ENCODE measurements around the gene ELAVL3. TPM values are rescaled to one million over a fixed set of nuclear protein-coding genes. Genes with fewer than 3 reads are reported as not detected.
A peak's percentile ranks its signal among the peaks of the same experiment; 100 is the strongest.
"Not testable (repeated sequence)": the region's sequence is repeated elsewhere in the genome, so short reads cannot be mapped to it uniquely, and the experiment has no call there.

Gene ELAVL3
- total RNA-seq, 4 donors from 2014 or later, result not detected

DNA sequence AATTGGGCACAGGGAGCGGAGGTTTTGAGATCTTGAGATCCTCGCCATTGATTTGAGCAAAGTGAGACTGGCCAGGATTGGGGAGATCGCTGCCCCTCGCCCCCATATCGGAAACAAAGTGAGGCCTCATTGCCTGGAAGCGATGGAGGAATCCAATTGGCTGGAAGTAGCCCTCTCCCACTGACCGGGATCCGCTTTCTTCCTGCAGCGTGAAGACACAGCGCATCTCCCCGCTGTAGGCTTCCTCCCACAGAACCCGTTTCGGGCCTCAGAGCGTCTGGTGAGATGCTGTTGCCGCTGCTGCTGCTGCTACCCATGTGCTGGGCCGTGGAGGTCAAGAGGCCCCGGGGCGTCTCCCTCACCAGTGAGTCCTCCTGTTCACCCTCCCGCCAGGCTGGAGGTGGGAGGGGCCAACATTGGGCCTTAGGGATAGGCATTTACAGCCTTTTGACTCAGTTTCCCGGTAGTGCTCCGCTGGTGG lies 45.0 kb downstream of the ELAVL3 start:
- no peak for DNase-seq

DNA sequence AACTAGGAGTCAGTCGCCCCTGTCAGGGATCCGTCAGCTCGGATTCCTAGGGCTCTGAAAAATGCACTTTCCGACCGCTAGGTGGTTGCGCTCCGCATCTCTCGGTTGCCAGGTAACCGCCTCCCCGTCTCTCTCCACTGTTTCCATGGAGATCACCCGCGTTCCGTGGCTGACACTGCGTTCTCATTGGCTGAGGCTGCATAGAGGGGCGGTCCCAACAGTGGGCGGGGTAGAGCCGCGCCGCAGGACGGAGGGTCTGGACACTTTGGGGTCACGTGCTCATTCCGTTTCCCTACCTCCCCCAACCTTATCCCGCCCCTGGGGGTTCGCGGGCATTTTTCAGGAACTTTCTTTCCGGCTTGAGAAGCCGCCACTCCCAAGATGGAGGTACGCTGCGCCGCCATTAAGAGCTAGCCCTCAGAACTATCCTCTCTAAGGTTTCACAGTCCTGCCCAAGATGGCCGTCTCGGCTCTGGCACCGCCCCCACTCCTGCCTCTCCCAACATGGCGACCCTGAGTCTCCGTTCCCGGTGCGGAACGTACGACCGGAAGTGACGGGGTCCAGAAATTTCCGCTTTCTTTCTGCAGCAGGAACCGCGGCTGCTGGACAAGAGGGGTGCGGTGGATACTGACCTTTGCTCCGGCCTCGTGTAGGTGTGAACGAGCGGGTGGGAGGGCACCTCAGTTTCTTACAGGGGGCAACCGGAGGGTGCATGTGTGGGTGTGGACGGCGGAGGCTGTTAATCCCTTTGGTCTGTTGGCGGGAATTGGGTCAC lies 45.6 kb downstream of the ELAVL3 start, which contains the start of the genes ODAD3 and PRKCSH:
TSS of gene ODAD3 (minus strand) at position 65 of the 776 bp plus-strand sequence. CDS start 105 bp downstream, outside the sequence.
TSS of gene PRKCSH (plus strand) at position 579 of the 776 bp plus-strand sequence. CDS start 483 bp downstream, outside the sequence.
- Histone ChIP-seq H3K4me1 (peaks cover 15 to 16% of the 10 kb centered on the region in 2 donors), H3K4me3 (replicated peaks in 1 of 3) (peak within 1 kb of the TSS; percentile 15 to 60 (median 51)), H3K27ac (peak within 1 kb of the TSS; percentile 16 to 80 (median 56)), H3K36me3 (peaks cover 19 to 24% of the 10 kb centered on the region in 2 donors), H3K9me3 (no peaks in the 10 kb centered on the region), H3K27me3 (no peaks in the 10 kb centered on the region)
- TF ChIP-seq, protein P1, sequence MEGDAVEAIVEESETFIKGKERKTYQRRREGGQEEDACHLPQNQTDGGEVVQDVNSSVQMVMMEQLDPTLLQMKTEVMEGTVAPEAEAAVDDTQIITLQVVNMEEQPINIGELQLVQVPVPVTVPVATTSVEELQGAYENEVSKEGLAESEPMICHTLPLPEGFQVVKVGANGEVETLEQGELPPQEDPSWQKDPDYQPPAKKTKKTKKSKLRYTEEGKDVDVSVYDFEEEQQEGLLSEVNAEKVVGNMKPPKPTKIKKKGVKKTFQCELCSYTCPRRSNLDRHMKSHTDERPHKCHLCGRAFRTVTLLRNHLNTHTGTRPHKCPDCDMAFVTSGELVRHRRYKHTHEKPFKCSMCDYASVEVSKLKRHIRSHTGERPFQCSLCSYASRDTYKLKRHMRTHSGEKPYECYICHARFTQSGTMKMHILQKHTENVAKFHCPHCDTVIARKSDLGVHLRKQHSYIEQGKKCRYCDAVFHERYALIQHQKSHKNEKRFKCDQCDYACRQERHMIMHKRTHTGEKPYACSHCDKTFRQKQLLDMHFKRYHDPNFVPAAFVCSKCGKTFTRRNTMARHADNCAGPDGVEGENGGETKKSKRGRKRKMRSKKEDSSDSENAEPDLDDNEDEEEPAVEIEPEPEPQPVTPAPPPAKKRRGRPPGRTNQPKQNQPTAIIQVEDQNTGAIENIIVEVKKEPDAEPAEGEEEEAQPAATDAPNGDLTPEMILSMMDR (IDR thresholded peaks at IDR 0.05), result peak; percentile 75 to 99 (median 96)
- peak in 1 of 2 donors; percentile 66 for TF ChIP-seq POLR2A (IDR thresholded peaks at IDR 0.05)
- intact Hi-C loops (cut with DNase I), result loop anchor here (5.0 kb wide), 1 partner anchor 53 kb away; the partner anchor contains the start of gene EPOR
- DNase-seq, result peak; percentile 100
- 0 to 1% methylated on average over 25 to 30 of the region's 53 CpGs for WGBS, 2 donors

More for the DNA sequence above, 45.0 kb downstream of the ELAVL3 start:
- no peak for TF ChIP-seq POLR2A (IDR thresholded peaks at IDR 0.05)
- TF ChIP-seq, protein P1 (IDR thresholded peaks at IDR 0.05), result no peak
- Histone ChIP-seq H3K36me3 (peaks cover 20 to 30% of the 10 kb centered on the region in 2 donors), H3K27ac (peak overlapping the region in 2 of 3 donors; percentile 49 to 56), H3K4me3 (replicated peaks in 1 of 3) (peak overlapping the region; percentile 15 to 60 (median 51)), H3K4me1 (peaks cover 15 to 16% of the 10 kb centered on the region in 2 donors), H3K9me3 (no peaks in the 10 kb centered on the region), H3K27me3 (no peaks in the 10 kb centered on the region)
- WGBS, 2 donors, result 10 to 21% methylated on average over 4 to 8 of the region's 21 CpGs
- intact Hi-C loops (cut with DNase I), result loop anchor here (5.0 kb wide), 1 partner anchor 54 kb away; the partner anchor contains the start of gene EPOR

DNA sequence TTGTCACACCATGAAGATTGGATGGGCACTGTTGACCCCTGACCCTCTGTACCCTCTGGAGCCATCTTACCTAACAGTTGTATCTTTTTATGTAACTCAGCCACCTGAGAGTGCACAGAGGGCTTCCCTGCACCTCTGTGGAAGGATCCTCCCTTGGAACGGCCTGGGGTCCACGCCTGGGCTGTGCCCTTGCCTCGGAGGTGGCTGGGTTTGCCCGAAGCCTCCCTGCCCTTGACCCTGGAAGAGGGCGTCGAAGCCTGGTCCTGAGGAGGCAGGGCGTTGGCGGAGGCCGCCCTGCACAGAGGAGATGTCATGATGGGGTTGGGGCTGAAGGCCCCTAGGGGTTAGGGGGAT lies 46.2 kb downstream of the ELAVL3 start:
- DNase-seq, result no peak
- no peak overlapping the region for H3K4me3 ChIP-seq (replicated peaks in 1 of 3)
- H3K9me3 ChIP-seq, result no peaks in the 10 kb centered on the region
- no peaks in the 10 kb centered on the region for H3K27me3 ChIP-seq
- intact Hi-C loops (cut with DNase I), result loop anchor here (5.0 kb wide), 1 partner anchor 52 kb away; the partner anchor contains the start of gene EPOR
- H3K36me3 ChIP-seq, result peaks cover 19 to 20% of the 10 kb centered on the region in 2 donors
- TF ChIP-seq, protein P1 (IDR thresholded peaks at IDR 0.05), result no peak
- no peak for TF ChIP-seq POLR2A (IDR thresholded peaks at IDR 0.05)
- H3K27ac ChIP-seq, result peak overlapping the region; percentile 16 to 80 (median 56)
- H3K4me1 ChIP-seq, result peaks cover 15 to 16% of the 10 kb centered on the region in 2 donors
- 20% methylated on average over 1 of the region's 9 CpGs; no CpG with 5 or more reads in 1 of the 2 donors for WGBS, 2 donors

DNA sequence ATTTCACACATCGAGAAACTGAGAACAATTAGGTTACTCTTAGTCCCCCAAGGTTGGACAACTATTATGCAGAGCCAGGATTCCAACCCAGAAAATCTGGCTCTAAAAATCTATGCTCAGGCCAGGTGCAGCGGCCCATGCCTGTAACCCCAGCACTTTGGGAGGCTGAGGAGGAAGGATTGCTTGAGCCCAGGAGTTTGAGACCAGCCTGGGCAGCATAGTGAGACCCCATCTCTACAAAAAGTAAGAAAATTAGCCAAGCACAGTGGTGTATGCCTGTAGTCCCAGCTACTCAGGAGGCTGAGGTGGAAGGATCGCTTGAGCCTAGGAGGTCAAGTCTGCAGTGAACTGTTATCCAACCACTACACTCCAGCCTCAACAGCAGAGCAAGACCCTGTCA lies 47.3 kb downstream of the ELAVL3 start:
- intact Hi-C loops (cut with DNase I); DNase-seq; H3K9me3 ChIP-seq; H3K27ac ChIP-seq; H3K4me3 ChIP-seq (replicated peaks in 1 of 3); H3K27me3 ChIP-seq: not testable (repeated sequence)
- Histone ChIP-seq H3K36me3 (peaks cover 12 to 13% of the 10 kb centered on the region in 2 donors), H3K4me1 (peaks cover 15 to 16% of the 10 kb centered on the region in 2 donors)
- WGBS, 2 donors, result 97% methylated on average over 3 of the region's 3 CpGs

DNA sequence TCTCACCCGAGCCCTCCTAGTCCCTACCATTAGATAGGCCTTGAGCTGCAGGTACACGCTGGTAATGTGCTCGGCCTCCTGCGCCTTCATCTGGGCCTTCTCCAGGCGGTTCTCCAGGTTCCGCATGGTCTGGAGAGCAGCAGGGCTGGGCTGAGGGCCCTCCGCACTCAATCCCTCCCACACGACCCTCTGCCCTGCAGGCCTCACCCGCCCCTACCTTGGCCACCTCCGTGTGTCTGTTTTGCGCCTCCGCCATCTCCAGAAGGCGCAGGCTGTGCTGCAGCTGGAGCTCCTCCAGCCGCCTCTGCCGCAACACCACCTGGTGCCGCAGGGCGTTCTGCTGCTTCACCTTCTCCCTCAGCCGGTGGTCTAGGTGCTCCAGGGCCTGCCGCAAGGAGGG lies 54.2 kb downstream of the ELAVL3 start:
- peaks cover 0 to 24% of the 10 kb centered on the region in 2 donors for H3K4me1 ChIP-seq
- H3K4me3 ChIP-seq (replicated peaks in 1 of 3), result no peak overlapping the region
- intact Hi-C loops (cut with DNase I), result no loop called here
- H3K27ac ChIP-seq, result no peak overlapping the region
- TF ChIP-seq POLR2A (IDR thresholded peaks at IDR 0.05), result no peak
- TF ChIP-seq, protein P1 (IDR thresholded peaks at IDR 0.05), result no peak
- no peaks in the 10 kb centered on the region for H3K9me3 ChIP-seq
- H3K36me3 ChIP-seq, result no peaks in the 10 kb centered on the region
- WGBS, 2 donors, result 95 to 96% methylated on average over 17 to 18 of the region's 19 CpGs
- no peak for DNase-seq
- no peaks in the 10 kb centered on the region for H3K27me3 ChIP-seq

All from thyroid gland (tissue), 4 donors.